KMS-11 (cell line): ENCODE measurements around the gene RASSF6.

Experiments
- H2AFZ ChIP-seq: fragments of 200-600 bp; sonication (generic); 2 replicates; pipeline ENCODE4 v1.6.1; 2016; ENCODE audit warnings: antibody characterized with exemption, mixed run types, low read depth
- H3K27ac ChIP-seq: fragments of 200-600 bp; sonication (generic); 2 replicates; pipeline ENCODE4 v1.6.1; 2016; ENCODE audit warnings: mild to moderate bottlenecking, mixed run types
- H3K27me3 ChIP-seq: fragments of 200-600 bp; sonication (generic); 2 replicates; pipeline ENCODE4 v1.6.1; 2017; ENCODE audit warnings: mild to moderate bottlenecking, low read depth, mixed run types, moderate library complexity; ENCODE audit not compliant: insufficient read depth
- H3K36me3 ChIP-seq: fragments of 200-600 bp; sonication (generic); 2 replicates; pipeline ENCODE4 v1.6.1; 2017; ENCODE audit warnings: mild to moderate bottlenecking, mixed run types; ENCODE audit not compliant: insufficient read depth
- H3K4me1 ChIP-seq: fragments of 200-600 bp; sonication (generic); 2 replicates; pipeline ENCODE4 v1.6.1; 2016; ENCODE audit warnings: mild to moderate bottlenecking, low read depth, mixed run types; ENCODE audit not compliant: poor library complexity, severe bottlenecking
- H3K4me2 ChIP-seq: fragments of 200-600 bp; sonication (generic); 2 replicates; pipeline ENCODE4 v1.7.0; 2016; ENCODE audit warnings: mild to moderate bottlenecking, mixed run types
- H3K4me3 ChIP-seq: fragments of 200-600 bp; sonication (generic); IDR thresholded peaks from 2 replicates; pipeline ENCODE4 v1.6.1; 2017; ENCODE audit warnings: low read depth, low read length, mixed read lengths; ENCODE audit not compliant: insufficient read depth
- H3K79me2 ChIP-seq: fragments of 200-600 bp; sonication (generic); 2 replicates; pipeline ENCODE4 v1.6.1; 2016; ENCODE audit warnings: low read depth, mixed run types; ENCODE audit not compliant: insufficient read depth
- H3K9ac ChIP-seq: fragments of 200-600 bp; sonication (generic); 2 replicates; pipeline ENCODE4 v1.6.1; 2016; ENCODE audit warnings: mild to moderate bottlenecking, mixed run types
- H4K20me1 ChIP-seq: fragments of 200-600 bp; sonication (generic); 2 replicates; pipeline ENCODE4 v1.6.1; 2016; ENCODE audit warnings: mild to moderate bottlenecking, mixed run types; ENCODE audit not compliant: insufficient read depth
- TF ChIP-seq, protein P1 (sequence below): fragments of 200-600 bp; sonication (generic); conservative IDR thresholded peaks from 2 replicates; pipeline ENCODE4 v1.6.1; 2017; ENCODE audit warnings: low read depth, mild to moderate bottlenecking, antibody characterized with exemption, low read length, moderate library complexity, mixed read lengths

Gene RASSF6

DNA sequence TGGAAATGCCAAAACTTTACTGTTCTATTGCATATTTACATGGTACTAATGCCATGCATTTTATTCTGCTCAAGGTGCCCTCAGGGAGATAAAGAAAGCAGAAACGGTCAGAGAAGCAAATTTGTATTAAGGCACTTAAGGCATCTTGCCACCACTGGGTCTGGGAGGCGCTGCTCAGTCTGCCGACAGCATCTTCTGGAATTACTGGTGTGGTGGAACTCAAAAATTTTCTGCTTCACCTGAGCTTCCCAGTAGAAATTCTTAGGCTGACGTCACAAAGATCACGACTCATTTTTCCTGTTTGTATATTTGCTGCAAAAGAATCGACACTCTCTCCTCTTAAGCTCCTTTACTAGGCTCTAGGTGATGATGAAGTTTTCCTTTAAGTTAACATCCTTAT, 3.0 kb downstream of the RASSF6 start:
- Histone ChIP-seq H3K4me3 (no peak overlapping the region), H3K27me3 (no peaks in the 10 kb centered on the region), H3K79me2 (no peaks in the 10 kb centered on the region), H2AFZ (no peak overlapping the region), H4K20me1 (no peaks in the 10 kb centered on the region; the same call in 1 of the 2 replicates), H3K36me3 (no peaks in the 10 kb centered on the region), H3K27ac (no peak overlapping the region), H3K4me1 (peaks cover 8% of the 10 kb centered on the region), H3K4me2 (no peak overlapping the region), H3K9ac (no peak overlapping the region)
- TF ChIP-seq, protein P1, sequence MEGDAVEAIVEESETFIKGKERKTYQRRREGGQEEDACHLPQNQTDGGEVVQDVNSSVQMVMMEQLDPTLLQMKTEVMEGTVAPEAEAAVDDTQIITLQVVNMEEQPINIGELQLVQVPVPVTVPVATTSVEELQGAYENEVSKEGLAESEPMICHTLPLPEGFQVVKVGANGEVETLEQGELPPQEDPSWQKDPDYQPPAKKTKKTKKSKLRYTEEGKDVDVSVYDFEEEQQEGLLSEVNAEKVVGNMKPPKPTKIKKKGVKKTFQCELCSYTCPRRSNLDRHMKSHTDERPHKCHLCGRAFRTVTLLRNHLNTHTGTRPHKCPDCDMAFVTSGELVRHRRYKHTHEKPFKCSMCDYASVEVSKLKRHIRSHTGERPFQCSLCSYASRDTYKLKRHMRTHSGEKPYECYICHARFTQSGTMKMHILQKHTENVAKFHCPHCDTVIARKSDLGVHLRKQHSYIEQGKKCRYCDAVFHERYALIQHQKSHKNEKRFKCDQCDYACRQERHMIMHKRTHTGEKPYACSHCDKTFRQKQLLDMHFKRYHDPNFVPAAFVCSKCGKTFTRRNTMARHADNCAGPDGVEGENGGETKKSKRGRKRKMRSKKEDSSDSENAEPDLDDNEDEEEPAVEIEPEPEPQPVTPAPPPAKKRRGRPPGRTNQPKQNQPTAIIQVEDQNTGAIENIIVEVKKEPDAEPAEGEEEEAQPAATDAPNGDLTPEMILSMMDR = no peak

DNA sequence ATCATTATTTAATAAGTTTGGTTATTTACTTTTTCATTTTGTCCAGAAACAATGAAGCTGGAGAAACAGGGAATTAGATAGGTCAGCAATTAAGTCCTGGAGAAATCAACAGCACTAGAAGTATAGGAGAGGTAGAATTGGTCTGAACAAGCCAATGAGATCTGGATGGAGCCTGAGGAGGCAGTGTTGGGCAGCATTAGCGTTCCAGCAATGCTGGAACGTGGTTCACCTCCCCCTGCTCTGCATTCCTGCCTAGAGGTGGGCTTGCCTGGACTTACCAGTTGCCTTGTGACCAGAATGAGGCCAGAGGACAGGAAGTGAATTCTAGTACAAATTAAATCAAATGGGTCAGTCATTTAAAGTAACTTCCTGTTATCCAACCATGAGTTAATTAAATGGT, 4.6 kb downstream of the RASSF6 start:
- no peak overlapping the region for H3K27ac ChIP-seq
- H3K9ac ChIP-seq = no peak overlapping the region
- H2AFZ ChIP-seq = no peak overlapping the region
- no peak overlapping the region for H3K4me2 ChIP-seq
- no peaks in the 10 kb centered on the region for H3K36me3 ChIP-seq
- H3K4me3 ChIP-seq = no peak overlapping the region
- no peaks in the 10 kb centered on the region for H3K27me3 ChIP-seq
- peaks cover 1% of the 10 kb centered on the region for H3K4me1 ChIP-seq
- no peaks in the 10 kb centered on the region for H3K79me2 ChIP-seq
- no peaks in the 10 kb centered on the region; the same call in 1 of the 2 replicates for H4K20me1 ChIP-seq
- TF ChIP-seq, protein P1 = no peak

DNA sequence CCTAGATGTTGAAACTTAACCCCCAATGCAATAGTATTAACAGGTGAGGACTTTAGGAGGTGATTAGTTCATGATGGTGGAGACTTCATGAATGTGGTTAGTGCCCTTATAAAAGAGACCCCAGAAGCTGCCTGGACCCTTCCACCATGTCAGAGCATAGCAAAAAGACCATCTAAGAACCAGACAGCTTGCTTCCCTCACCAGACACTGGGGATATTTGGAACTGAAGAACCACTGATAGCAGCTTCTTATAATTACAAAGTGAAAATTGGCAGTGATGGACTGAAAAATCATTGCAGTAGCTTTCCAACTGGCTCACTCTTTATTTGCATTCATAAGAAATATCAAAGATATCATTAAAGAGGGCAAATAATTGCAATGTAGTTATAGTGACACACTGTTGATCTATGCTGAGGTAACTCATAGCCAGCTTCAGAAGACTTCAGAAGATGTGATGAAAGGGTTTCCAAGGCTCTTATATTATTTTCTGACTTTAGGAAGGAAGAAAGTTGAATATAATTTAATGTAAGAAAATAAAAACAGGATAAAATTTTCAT, 5.8 kb downstream of the RASSF6 start:
- Histone ChIP-seq H3K36me3 (no peaks in the 10 kb centered on the region), H3K4me2 (no peak overlapping the region), H3K27ac (no peak overlapping the region), H4K20me1 (no peaks in the 10 kb centered on the region; the same call in 1 of the 2 replicates), H3K4me1 (peaks cover 3% of the 10 kb centered on the region), H3K27me3 (no peaks in the 10 kb centered on the region), H3K9ac (no peak overlapping the region), H3K79me2 (no peaks in the 10 kb centered on the region), H2AFZ (no peak overlapping the region), H3K4me3 (no peak overlapping the region)
- TF ChIP-seq, protein P1 = no peak

DNA sequence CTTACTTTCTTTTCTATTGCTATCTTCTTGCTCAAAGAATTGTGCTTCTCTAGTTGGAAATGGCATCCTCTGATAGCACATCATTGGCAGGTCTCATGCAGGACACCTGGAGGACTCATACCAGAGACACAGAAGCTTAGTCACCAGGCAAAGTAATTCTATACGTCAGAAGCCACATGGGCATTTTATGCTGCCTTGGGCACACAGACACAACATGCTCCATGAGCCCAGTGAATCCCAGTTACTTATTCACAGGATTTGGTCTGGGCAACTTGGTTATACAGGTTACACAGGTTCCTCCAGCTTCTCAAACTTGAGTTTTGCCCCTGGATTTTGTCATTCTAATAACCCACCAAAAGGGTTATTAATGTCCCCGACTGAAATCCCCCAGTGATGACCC, 7.1 kb downstream of the RASSF6 start:
- Histone ChIP-seq H3K4me2 (no peak overlapping the region), H3K79me2 (no peaks in the 10 kb centered on the region), H3K9ac (no peak overlapping the region), H3K36me3 (no peaks in the 10 kb centered on the region), H3K4me1 (peaks cover 14% of the 10 kb centered on the region), H3K27ac (no peak overlapping the region), H4K20me1 (no peaks in the 10 kb centered on the region; the same call in 1 of the 2 replicates), H3K4me3 (no peak overlapping the region), H2AFZ (no peak overlapping the region), H3K27me3 (no peaks in the 10 kb centered on the region)
- TF ChIP-seq, protein P1 = no peak
